ENCODE measurements around the gene PPP1R14C.

DNA sequence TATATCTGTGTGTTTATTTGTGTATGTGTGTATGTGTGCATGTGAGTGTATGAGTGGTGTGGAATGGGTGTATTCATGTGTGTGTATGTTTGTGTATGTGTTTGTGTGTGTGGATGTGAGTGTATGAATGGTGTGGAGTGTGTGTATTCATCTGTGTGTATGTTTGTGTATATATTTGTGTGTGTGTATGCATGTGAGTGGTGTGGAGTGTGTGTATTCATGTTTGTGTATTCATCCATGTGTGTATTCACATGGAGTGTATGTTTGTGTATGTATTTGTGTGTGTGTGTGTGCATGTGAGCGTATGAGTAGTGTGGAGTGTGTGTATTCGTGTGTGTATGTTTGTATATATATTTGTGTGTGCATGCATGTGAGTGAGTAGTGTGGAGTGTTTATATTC lies 66.6 kb downstream of the PPP1R14C start:
- TF ChIP-seq SUZ12 (IDR thresholded peaks at IDR 0.05; ENCODE audit: extremely low read depth, insufficient read depth, insufficient read length) (no peak), ZNF274 (IDR thresholded peaks at IDR 0.05; ENCODE audit: low read depth, low read length) (no peak), YY1 (IDR thresholded peaks at IDR 0.05; ENCODE audit: insufficient read depth, insufficient read length) (no peak)
